ENCODE data around the gene KRT8. TPM values are rescaled to one million over a fixed set of nuclear protein-coding genes. Genes with fewer than 3 reads are reported as not detected.
A peak's percentile ranks its signal among the peaks of the same experiment; 100 is the strongest.

KRT8 gene
- total RNA-seq, 2 donors from 2014 or later = 199 to 271 TPM

GRCh38 chr12:52927964-52928363, 23.1 kb upstream of the KRT8 start:
- TF ChIP-seq CTCF (IDR thresholded peaks at IDR 0.05) = no peak
- no peak for DNase-seq (ENCODE audit: low spot score)
- Histone ChIP-seq H3K36me3 (no peaks in the 10 kb centered on the region), H3K27ac (peak overlapping the region in 1 of 2 donors; percentile 73), H3K4me1 (peaks cover 0 to 37% of the 10 kb centered on the region in 2 donors), H3K27me3 (no peaks in the 10 kb centered on the region), H3K4me3 (no peak overlapping the region), H3K9me3 (no peaks in the 10 kb centered on the region)

GRCh38 chr12:52926596-52927234, 21.8 kb upstream of the KRT8 start:
- H3K9me3 ChIP-seq = no peaks in the 10 kb centered on the region
- no peak for DNase-seq (ENCODE audit: low spot score)
- peaks cover 0 to 37% of the 10 kb centered on the region in 2 donors for H3K4me1 ChIP-seq
- peak overlapping the region; percentile 61 to 73 for H3K27ac ChIP-seq
- no peaks in the 10 kb centered on the region for H3K27me3 ChIP-seq
- H3K36me3 ChIP-seq = no peaks in the 10 kb centered on the region
- no peak overlapping the region for H3K4me3 ChIP-seq
- no peak for TF ChIP-seq CTCF (IDR thresholded peaks at IDR 0.05)

GRCh38 chr12:52925717-52926595, 21.1 kb upstream of the KRT8 start:
- no peaks in the 10 kb centered on the region for H3K9me3 ChIP-seq
- peak overlapping the region in 1 of 2 donors; percentile 73 for H3K27ac ChIP-seq
- no peak for TF ChIP-seq CTCF (IDR thresholded peaks at IDR 0.05)
- H3K4me3 ChIP-seq = no peak overlapping the region
- H3K27me3 ChIP-seq = no peaks in the 10 kb centered on the region
- H3K4me1 ChIP-seq = peaks cover 0 to 37% of the 10 kb centered on the region in 2 donors
- H3K36me3 ChIP-seq = no peaks in the 10 kb centered on the region
- DNase-seq (ENCODE audit: low spot score) = no peak

GRCh38 chr12:52924764-52925716, 20.2 kb upstream of the KRT8 start:
- peaks cover 0 to 37% of the 10 kb centered on the region in 2 donors for H3K4me1 ChIP-seq
- H3K4me3 ChIP-seq = no peak overlapping the region
- H3K36me3 ChIP-seq = no peaks in the 10 kb centered on the region
- H3K27me3 ChIP-seq = no peaks in the 10 kb centered on the region
- H3K27ac ChIP-seq = peak overlapping the region in 1 of 2 donors; percentile 73
- no peak for TF ChIP-seq CTCF (IDR thresholded peaks at IDR 0.05)
- H3K9me3 ChIP-seq = no peaks in the 10 kb centered on the region
- no peak for DNase-seq (ENCODE audit: low spot score)

GRCh38 chr12:52921488-52922165, 16.8 kb upstream of the KRT8 start:
- no peak overlapping the region for H3K27ac ChIP-seq
- H3K9me3 ChIP-seq = no peaks in the 10 kb centered on the region
- H3K4me3 ChIP-seq = no peak overlapping the region
- H3K36me3 ChIP-seq = no peaks in the 10 kb centered on the region
- no peaks in the 10 kb centered on the region for H3K27me3 ChIP-seq
- no peak for TF ChIP-seq CTCF (IDR thresholded peaks at IDR 0.05)
- no peak for DNase-seq (ENCODE audit: low spot score)
- H3K4me1 ChIP-seq = peaks cover 0 to 19% of the 10 kb centered on the region in 2 donors
